Measurements from ENCODE around the gene MUL1.

The MUL1 gene

DNA sequence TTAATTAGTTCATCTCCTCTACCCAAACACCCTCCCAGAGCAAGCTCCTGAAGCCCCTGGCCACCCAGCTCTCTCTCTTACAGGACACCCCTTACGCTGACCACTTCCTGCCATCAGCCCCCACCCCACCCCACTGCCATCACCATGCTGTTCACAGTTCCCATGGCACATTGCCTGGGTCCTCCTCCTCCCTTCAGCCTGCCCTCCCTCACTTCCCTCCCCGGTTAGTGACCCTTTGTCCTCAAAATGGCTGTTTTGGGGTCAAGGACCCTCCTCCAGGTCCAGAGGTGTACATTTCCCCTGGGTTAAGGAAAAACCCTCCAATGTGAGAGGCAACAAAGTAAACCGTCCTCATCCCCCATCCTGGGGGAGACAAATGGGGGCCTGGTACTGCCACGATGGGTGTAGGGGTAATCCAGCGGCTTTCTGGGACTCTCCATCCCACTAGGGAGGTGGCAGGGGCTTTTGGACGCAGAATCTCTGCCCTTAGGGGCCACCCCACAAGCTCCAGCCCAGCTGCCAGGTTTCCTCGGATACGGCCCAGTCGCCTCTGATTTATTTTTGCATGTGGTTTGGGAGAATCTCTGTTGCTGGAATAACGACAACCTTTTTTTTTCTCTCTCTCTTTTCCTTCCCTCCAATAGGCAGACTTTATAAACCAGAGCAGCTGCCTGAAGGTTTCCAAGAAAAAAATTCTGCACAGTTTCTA, 30.4 kb downstream of the MUL1 start:
- no peak for DNase-seq (ENCODE audit: low read depth, low spot score)
- no peaks in the 10 kb centered on the region for H3K36me3 ChIP-seq (ENCODE audit: insufficient read depth, insufficient read length, low read length)
- TF ChIP-seq YY1 (IDR thresholded peaks at IDR 0.05; ENCODE audit: insufficient read depth, insufficient read length) (no peak), SUZ12 (IDR thresholded peaks at IDR 0.05; ENCODE audit: extremely low read depth, insufficient read depth, insufficient read length) (no peak), ZNF274 (IDR thresholded peaks at IDR 0.05; ENCODE audit: low read depth, low read length) (no peak)
- no peaks in the 10 kb centered on the region for H3K9me3 ChIP-seq (ENCODE audit: insufficient read depth, low read length)
- no peaks in the 10 kb centered on the region for H3K27me3 ChIP-seq (ENCODE audit: insufficient read depth, insufficient read length)
- no peak overlapping the region for H3K4me3 ChIP-seq (ENCODE audit: insufficient read length, low read depth)
- peaks cover 14% of the 10 kb centered on the region for H3K4me1 ChIP-seq (ENCODE audit: insufficient read depth, insufficient read length)
- no peak overlapping the region for H3K9ac ChIP-seq (ENCODE audit: insufficient read length, low read depth)

DNA sequence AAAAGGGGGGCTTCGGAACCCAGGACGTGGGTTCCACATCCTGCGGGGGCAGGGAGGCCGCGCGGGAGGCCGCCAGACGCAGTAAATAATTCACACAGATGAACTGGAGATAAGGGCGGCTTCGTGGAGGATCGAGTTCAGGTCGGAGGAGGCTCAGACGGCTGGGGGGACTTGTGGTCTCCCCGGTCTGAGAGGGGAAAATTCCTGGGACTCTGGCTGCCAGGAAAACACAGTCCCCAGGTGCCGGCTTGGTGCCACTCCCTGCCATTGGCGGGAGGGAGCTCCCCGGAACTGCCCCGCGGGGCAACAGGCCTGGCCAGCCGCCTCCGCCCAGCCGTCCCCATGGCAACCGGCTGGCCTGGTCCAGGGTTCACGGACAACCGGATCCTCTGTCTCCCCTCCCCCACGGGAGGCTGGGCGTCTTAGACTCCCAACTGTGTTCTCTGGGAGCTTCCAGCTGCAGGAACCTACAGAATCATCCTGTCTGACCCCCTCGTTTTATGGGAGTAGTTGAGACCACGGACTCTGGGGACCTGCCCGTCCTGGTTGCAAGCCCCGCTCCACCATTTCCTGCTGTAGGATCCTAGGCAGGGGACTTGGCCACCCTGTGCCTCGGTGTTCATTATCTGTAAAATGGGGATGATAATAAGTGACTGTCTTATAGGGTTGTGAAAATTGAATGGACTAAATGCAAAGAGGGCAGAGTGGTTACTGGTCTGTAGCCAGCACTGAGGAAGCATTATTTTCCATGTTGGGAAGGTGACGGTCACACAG, 31.5 kb downstream of the MUL1 start:
- no peak for DNase-seq (ENCODE audit: low read depth, low spot score)
- TF ChIP-seq SUZ12 (IDR thresholded peaks at IDR 0.05; ENCODE audit: extremely low read depth, insufficient read depth, insufficient read length) = no peak
- TF ChIP-seq YY1 (IDR thresholded peaks at IDR 0.05; ENCODE audit: insufficient read depth, insufficient read length) = no peak
- TF ChIP-seq ZNF274 (IDR thresholded peaks at IDR 0.05; ENCODE audit: low read depth, low read length) = no peak
- Histone ChIP-seq H3K9me3 (ENCODE audit: insufficient read depth, low read length) (no peaks in the 10 kb centered on the region), H3K36me3 (ENCODE audit: insufficient read depth, insufficient read length, low read length) (no peaks in the 10 kb centered on the region), H3K4me3 (ENCODE audit: insufficient read length, low read depth) (no peak overlapping the region), H3K4me1 (ENCODE audit: insufficient read depth, insufficient read length) (peaks cover 9% of the 10 kb centered on the region), H3K27me3 (ENCODE audit: insufficient read depth, insufficient read length) (no peaks in the 10 kb centered on the region), H3K9ac (ENCODE audit: insufficient read length, low read depth) (no peak overlapping the region)

DNA sequence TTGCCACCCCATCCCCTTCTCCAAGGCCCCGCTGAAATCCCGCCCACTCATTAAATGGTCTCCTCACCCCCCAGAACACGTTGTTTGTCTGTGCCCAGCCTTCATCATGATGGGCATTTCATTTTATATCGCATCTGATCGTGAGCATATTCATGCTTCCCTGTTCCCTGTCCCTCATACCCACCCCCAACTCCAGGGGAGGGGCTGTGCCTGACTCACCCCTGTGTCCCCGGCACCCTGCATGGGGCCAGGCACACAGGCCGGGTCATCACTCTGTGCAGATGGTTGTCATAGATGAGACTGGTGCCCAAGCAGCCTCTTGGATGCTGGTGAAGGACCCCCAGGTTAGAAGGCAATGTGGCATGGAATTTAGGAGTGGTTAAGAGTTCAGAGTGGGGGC, 33.0 kb downstream of the MUL1 start:
- Histone ChIP-seq H3K36me3 (ENCODE audit: insufficient read depth, insufficient read length, low read length) (no peaks in the 10 kb centered on the region), H3K9ac (ENCODE audit: insufficient read length, low read depth) (no peak overlapping the region), H3K27me3 (ENCODE audit: insufficient read depth, insufficient read length) (no peaks in the 10 kb centered on the region), H3K9me3 (ENCODE audit: insufficient read depth, low read length) (no peaks in the 10 kb centered on the region), H3K4me1 (ENCODE audit: insufficient read depth, insufficient read length) (peaks cover 9% of the 10 kb centered on the region), H3K4me3 (ENCODE audit: insufficient read length, low read depth) (no peak overlapping the region)
- no peak for DNase-seq (ENCODE audit: low read depth, low spot score)
- TF ChIP-seq YY1 (IDR thresholded peaks at IDR 0.05; ENCODE audit: insufficient read depth, insufficient read length) (no peak), ZNF274 (IDR thresholded peaks at IDR 0.05; ENCODE audit: low read depth, low read length) (no peak), SUZ12 (IDR thresholded peaks at IDR 0.05; ENCODE audit: extremely low read depth, insufficient read depth, insufficient read length) (no peak)

DNA sequence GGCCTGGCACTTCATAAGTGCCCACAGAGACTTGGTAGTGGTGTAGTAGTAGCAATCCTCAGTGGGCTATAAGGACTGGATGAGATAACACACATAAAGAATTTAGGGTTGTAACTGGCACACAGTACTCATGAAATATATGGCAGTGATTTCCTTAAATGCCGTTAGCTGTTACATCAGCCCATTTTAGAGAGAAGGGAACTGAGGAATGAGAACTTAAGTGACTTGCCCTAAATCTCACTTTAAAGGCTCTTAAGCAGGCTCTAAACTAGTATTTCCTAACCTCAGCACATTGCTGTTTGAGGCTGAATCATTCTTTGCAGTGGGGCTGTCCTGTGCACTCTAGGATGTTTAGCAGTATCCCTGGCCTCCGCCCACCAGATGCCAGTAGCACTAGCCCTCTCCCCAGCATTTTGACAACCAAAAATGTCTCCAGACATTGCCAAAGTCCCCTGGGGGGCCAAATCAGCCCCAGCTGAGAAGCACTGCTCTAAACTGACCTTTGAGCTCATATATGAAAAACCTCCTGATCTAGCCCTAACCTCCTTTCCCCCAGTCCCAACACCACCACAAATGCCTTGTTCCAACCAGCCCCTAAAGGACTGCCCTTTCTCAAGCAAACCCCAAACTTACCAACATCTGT, 33.5 kb downstream of the MUL1 start:
- Histone ChIP-seq H3K9ac (ENCODE audit: insufficient read length, low read depth) (no peak overlapping the region), H3K4me1 (ENCODE audit: insufficient read depth, insufficient read length) (peaks cover 9% of the 10 kb centered on the region), H3K4me3 (ENCODE audit: insufficient read length, low read depth) (no peak overlapping the region), H3K9me3 (ENCODE audit: insufficient read depth, low read length) (no peaks in the 10 kb centered on the region), H3K27me3 (ENCODE audit: insufficient read depth, insufficient read length) (no peaks in the 10 kb centered on the region), H3K36me3 (ENCODE audit: insufficient read depth, insufficient read length, low read length) (no peaks in the 10 kb centered on the region)
- no peak for DNase-seq (ENCODE audit: low read depth, low spot score)
- TF ChIP-seq ZNF274 (IDR thresholded peaks at IDR 0.05; ENCODE audit: low read depth, low read length) (no peak), SUZ12 (IDR thresholded peaks at IDR 0.05; ENCODE audit: extremely low read depth, insufficient read depth, insufficient read length) (no peak), YY1 (IDR thresholded peaks at IDR 0.05; ENCODE audit: insufficient read depth, insufficient read length) (no peak)

DNA sequence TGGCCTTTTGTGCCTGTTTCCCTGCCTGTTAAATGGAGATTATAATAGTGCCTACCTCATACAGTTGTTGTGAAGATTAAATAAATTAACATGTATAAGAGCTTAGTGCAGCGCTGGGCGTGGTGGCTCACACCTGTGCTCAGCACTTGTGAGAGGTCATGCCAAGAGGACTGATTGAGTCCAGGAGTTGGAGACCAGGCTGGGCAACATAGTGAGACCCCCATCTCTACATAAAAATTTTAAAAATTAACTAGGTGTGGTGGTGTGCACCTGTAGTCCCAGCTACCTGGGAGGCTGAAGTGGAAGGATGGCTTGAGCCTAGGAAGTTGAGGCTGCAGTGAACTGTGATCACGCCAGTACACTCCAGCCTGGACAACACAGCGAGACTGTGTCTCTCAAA, 34.1 kb downstream of the MUL1 start:
- Histone ChIP-seq H3K36me3 (ENCODE audit: insufficient read depth, insufficient read length, low read length) (no peaks in the 10 kb centered on the region), H3K4me1 (ENCODE audit: insufficient read depth, insufficient read length) (peaks cover 9% of the 10 kb centered on the region), H3K4me3 (ENCODE audit: insufficient read length, low read depth) (no peak overlapping the region)

DNA sequence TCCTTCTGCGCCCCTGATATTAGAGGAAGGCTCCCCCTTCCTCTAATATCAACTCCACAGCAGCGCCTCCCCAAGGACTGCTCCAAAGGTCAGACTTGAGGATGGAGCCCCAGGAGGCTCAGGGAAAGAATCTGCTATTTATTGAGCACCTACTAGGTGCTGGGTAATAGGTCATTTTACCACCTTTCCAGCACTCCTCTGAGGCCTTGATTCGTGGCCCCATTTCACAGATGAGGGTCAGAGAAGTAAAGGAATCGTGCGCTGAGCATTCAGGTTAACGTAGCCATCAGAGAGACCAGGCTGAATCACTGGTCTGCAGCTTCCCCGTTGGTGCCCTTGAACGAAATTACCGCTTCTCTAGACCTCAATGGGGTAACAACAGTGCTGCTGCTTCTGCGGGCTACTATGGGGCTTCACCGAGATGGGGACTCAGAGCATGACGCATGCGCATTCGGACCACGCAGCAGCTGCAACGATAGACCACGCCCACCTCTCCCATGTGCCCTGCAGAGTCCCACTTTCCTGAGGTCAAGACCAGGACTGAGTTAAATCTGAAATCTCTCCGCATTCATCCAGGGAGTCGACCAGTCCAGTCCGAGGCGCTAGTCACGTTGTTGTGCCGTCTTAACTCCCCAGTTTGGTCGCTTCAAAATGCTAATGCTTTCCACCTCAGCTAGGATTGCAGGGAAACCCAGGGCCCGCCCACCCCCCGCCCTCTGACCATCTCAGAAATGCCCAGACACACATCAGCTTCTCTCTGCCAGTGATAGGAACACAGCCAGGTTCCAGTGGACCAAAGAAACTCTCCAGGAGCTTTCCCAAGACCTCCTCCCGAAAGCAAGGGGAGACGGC, 34.9 kb downstream of the MUL1 start:
- peak overlapping the region; percentile 39 for H3K4me3 ChIP-seq (ENCODE audit: insufficient read length, low read depth)
- no peaks in the 10 kb centered on the region for H3K9me3 ChIP-seq (ENCODE audit: insufficient read depth, low read length)
- peaks cover 9% of the 10 kb centered on the region for H3K4me1 ChIP-seq (ENCODE audit: insufficient read depth, insufficient read length)
- DNase-seq (ENCODE audit: low read depth, low spot score) = no peak
- no peak for TF ChIP-seq ZNF274 (IDR thresholded peaks at IDR 0.05; ENCODE audit: low read depth, low read length)
- TF ChIP-seq YY1 (IDR thresholded peaks at IDR 0.05; ENCODE audit: insufficient read depth, insufficient read length) = no peak
- no peak for TF ChIP-seq SUZ12 (IDR thresholded peaks at IDR 0.05; ENCODE audit: extremely low read depth, insufficient read depth, insufficient read length)
- no peaks in the 10 kb centered on the region for H3K27me3 ChIP-seq (ENCODE audit: insufficient read depth, insufficient read length)
- no peaks in the 10 kb centered on the region for H3K36me3 ChIP-seq (ENCODE audit: insufficient read depth, insufficient read length, low read length)
- peak overlapping the region; percentile 52 for H3K9ac ChIP-seq (ENCODE audit: insufficient read length, low read depth)

More for the DNA sequence above, 34.1 kb downstream of the MUL1 start:
- H3K9ac ChIP-seq (ENCODE audit: insufficient read length, low read depth) = peak overlapping the region; percentile 38
- no peak for DNase-seq (ENCODE audit: low read depth, low spot score)
- no peaks in the 10 kb centered on the region for H3K27me3 ChIP-seq (ENCODE audit: insufficient read depth, insufficient read length)
- TF ChIP-seq ZNF274 (IDR thresholded peaks at IDR 0.05; ENCODE audit: low read depth, low read length) (no peak), YY1 (IDR thresholded peaks at IDR 0.05; ENCODE audit: insufficient read depth, insufficient read length) (no peak), SUZ12 (IDR thresholded peaks at IDR 0.05; ENCODE audit: extremely low read depth, insufficient read depth, insufficient read length) (no peak)
- no peaks in the 10 kb centered on the region for H3K9me3 ChIP-seq (ENCODE audit: insufficient read depth, low read length)

All from NT2/D1 (cell line).